ENCODE results near the gene LMO1.

GRCh38 chr11:8222820-8223512, 40.7 kb downstream of the LMO1 start:
- TF ChIP-seq CTCF (IDR thresholded peaks at IDR 0.05 in 2 of 3, conservative IDR thresholded peaks at IDR 0.05 in 1 of 3; ENCODE audit: insufficient read depth in 2 of 3, low read depth in 1 of 3, low read length in 3 of 3) (no peak), NEUROD1 (IDR thresholded peaks at IDR 0.05; ENCODE audit: borderline replicate concordance, low read depth, low read length, partially characterized antibody) (no peak), MAFK (IDR thresholded peaks at IDR 0.05; ENCODE audit: low read length) (no peak), ZNF398 (CRISPR knock-in tag; IDR thresholded peaks at IDR 0.05) (no peak), CHD7 (IDR thresholded peaks at IDR 0.05; ENCODE audit: low read depth, low read length) (no peak), CHD2 (IDR thresholded peaks at IDR 0.05; ENCODE audit: low read depth, low read length) (no peak), NR1H2 (CRISPR knock-in tag; IDR thresholded peaks at IDR 0.05) (no peak), POLR2AphosphoS5 (IDR thresholded peaks at IDR 0.05; ENCODE audit: control insufficient read depth, insufficient read depth, low read depth, low read length) (no peak), TAF1 (IDR thresholded peaks at IDR 0.05; ENCODE audit: control insufficient read depth, extremely low read depth, insufficient read depth, low read length, severe bottlenecking) (no peak), RBM25 (IDR thresholded peaks at IDR 0.05; ENCODE audit: low read depth, low read length, severe bottlenecking) (no peak), ZNF224 (CRISPR knock-in tag; IDR thresholded peaks at IDR 0.05) (no peak), SMARCE1 (IDR thresholded peaks at IDR 0.05) (no peak)
